Liver (tissue), 3 donors: ENCODE measurements around the gene GNA15.

Source experiments
- CTCF ChIP-seq: fragments of 150-350 bp; IDR thresholded peaks from 2 replicates; pipeline ENCODE4 v1.5.1; 2017; ENCODE audit warnings: improper control_type of control experiment, low read depth, low read length; ENCODE audit not compliant: missing input control
- GABPA ChIP-seq, 2 donors: IDR thresholded peaks in 1 of 2; conservative IDR thresholded peaks in 1 of 2; 2 replicates each; pipeline ENCODE4 v1.6.1; 2016; ENCODE audit warnings: antibody characterized with exemption in 2 of 2, mild to moderate bottlenecking in 1 of 2, moderate library complexity in 1 of 2
- JUND ChIP-seq, 2 donors: IDR thresholded peaks; 2 replicates each; pipeline ENCODE4 v1.6.1; 2016; ENCODE audit warnings: antibody characterized with exemption in 2 of 2
- RAD21 ChIP-seq, 2 donors: IDR thresholded peaks; 2 replicates each; pipeline ENCODE4 v1.6.1; 2016; ENCODE audit warnings: antibody characterized with exemption in 2 of 2, mild to moderate bottlenecking in 2 of 2
- REST ChIP-seq: IDR thresholded peaks from 2 replicates; pipeline ENCODE4 v1.6.1; 2016; ENCODE audit warnings: antibody characterized with exemption, mild to moderate bottlenecking
- SP1 ChIP-seq: IDR thresholded peaks from 2 replicates; pipeline ENCODE4 v1.6.1; 2018; ENCODE audit warnings: antibody characterized with exemption, mild to moderate bottlenecking
- TAF1 ChIP-seq: conservative IDR thresholded peaks from 2 replicates; pipeline ENCODE4 v1.6.1; 2016; ENCODE audit warnings: antibody characterized with exemption, mild to moderate bottlenecking
- donor health status: healthy.
- donor health status: healthy.

DNA sequence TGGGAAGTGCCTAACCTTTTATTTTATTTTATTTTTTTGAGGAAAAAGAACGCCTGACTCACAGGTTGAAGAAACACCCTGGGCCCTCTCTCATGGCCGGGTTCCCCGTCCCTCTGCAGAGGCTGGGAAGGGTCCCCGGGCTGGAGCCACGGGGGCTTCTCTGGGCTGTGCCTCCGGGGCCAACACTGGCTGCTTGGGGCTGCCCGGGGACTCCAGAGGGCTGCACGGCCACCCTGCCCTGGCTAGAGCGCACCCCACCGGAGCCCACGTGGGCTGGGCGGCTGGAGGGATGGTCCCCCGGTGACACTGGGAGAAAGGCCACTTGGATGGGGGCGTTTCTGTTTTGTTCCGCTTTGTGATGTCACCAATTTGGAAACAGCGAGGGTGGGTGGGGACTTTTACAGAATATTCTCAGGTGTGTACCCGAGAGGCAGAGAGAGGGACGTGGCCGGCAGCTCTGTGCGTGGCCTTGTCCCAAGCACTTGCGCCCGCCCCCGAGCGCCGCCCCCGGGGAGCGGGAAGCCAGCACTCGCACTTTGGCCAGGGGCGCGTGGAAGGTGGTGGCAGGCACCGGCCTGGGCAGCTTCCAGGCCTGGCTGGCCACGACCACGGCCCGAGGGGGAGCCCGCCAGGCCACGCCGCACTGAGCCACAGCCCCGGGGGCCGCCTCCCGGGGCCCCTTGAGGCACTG, 13.9 kb upstream of the GNA15 start:
- TF ChIP-seq CTCF (no peak), GABPA (IDR thresholded peaks at IDR 0.05 in 1 of 2, conservative IDR thresholded peaks at IDR 0.05 in 1 of 2) (no peak), TAF1 (no peak), RAD21 (IDR thresholded peaks at IDR 0.05) (no peak), JUND (IDR thresholded peaks at IDR 0.05) (peak in 1 of 2 donors; percentile 25), SP1 (peak; percentile 71), REST (peak; percentile 44)
